Glomerular visceral epithelial cell (primary cell): ENCODE data around the gene DIP2A.
A peak's percentile ranks its signal among the peaks of the same experiment; 100 is the strongest.

ENCODE experiments used
- DNase-seq: peaks from one replicate; pipeline ENCODE4 v3.0.0-alpha.2; 2016; ENCODE audit errors: extremely low spot score

DIP2A gene

DNA sequence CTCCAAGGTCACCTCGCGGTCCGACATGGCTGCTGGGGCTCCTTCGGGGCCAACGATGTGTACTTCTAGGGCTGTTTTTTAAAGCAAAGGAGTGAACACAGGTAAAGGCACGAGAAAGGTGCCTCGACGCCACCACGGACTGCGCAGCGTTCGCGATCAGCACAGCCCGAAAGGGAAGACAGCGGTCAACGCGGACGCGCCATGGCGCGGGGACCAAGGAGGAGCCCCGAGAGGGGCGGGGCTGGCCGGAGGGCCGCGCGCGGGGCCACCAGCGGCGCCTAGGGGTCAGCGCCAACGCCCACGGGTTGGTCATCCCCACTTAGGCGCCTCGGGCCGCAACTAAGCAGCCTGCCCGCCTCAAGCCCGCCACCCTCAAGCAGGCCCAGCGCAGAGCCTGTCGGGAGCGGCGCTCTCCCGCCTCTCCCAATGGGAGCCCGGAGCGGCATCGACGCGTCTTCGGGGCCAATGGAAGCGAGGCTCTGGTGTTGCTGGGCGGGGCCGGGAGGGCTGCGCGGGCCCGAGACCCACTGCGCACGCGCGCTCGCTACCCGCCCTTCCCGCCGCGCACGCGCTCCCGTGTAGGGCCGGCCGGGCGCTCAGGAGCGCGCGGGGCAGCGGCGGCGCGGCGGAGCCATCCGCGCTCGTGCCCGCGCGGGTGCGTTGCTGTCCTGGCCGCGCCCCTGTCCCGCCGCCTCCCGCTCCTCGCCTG is at the start of gene DIP2A:
Gene DIP2A, plus strand, starts transcription at position 577 of the 709 bp plus-strand sequence. CDS start 241 bp downstream, outside the sequence.
- DNase-seq = peak; percentile 98

DNA sequence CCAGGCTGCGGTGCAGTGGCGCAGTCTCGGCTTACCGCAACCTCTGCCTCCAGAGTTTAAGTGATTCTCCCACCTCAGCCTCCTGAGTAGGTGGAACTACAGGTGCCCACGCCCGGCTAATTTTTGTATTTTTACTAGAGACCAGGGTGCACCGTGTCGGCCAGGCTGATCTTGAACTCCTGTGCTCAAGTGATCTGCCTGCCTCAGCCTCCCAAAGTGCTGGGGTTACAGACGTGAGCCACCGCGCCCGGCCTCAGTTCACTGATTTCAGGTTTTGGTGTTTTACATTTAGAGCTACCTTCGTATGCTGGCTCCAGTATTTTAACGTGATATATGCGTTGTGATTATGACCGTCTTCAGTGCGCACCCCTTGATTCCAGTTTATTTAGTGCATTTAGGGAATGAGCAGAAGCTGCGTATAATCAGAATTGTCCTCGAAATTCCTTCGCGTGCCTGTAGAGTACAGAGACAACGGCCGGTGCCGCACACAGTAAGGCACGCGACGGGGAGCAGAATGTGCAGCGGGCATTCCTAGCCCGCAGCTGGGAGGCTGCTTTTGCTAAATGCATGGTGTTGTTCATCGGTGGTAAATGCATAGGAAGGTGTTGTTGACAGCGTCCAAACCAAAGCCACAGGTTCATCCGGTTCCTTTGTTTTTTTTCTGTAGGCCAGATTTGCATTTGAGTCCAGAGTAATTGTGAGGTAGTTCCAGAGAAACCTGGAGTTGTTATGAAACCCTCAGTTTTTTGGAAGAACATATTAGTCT is 48.9 kb upstream of the DIP2A start:
- DNase-seq = no peak

- no peak for DNase-seq
These were observed 48.2 kb upstream of the DIP2A start for GRCh38 chr21:46410516-46410915.

GRCh38 chr21:46411236-46411635 is 47.5 kb upstream of the DIP2A start:
- DNase-seq = no peak

DNA sequence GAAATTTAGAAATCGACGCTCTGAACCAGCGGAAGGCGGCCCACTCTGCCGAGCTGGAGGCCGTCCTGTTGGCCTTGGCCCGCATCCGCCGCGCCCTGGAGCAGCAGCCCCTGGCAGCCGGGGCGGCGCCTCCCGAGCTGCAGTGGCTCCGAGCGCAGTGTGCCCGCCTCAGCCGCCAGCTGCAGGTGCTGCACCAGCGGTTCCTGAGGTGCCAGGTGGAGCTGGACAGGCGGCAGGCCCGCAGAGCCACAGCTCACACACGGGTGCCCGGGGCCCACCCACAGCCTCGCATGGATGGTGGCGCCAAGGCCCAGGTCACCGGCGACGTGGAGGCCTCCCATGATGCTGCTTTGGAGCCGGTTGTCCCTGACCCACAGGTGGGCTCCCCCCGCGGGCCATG is 47.0 kb upstream of the DIP2A start:
- DNase-seq = no peak

- no peak for DNase-seq
These were observed 45.9 kb upstream of the DIP2A start for GRCh38 chr21:46412521-46413364.

DNA sequence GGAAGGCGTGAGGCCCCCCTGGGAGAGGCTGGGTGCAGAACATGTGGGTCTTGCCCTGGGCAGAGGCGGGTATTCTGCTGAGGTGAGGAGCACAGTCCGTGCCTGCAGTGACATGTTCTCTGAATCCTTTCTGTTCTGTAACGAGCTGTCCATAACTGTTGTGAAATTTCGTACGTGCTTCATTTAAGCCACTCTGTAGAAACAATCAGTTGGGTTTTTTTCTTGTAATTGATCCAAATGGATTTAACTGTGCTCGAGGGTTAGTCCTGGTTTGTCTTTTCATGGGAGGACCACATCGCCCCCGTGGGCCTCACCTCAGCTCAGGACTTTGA is 45.4 kb upstream of the DIP2A start:
- no peak for DNase-seq

GRCh38 chr21:46414965-46415275 is 43.8 kb upstream of the DIP2A start:
- DNase-seq = no peak

DNA sequence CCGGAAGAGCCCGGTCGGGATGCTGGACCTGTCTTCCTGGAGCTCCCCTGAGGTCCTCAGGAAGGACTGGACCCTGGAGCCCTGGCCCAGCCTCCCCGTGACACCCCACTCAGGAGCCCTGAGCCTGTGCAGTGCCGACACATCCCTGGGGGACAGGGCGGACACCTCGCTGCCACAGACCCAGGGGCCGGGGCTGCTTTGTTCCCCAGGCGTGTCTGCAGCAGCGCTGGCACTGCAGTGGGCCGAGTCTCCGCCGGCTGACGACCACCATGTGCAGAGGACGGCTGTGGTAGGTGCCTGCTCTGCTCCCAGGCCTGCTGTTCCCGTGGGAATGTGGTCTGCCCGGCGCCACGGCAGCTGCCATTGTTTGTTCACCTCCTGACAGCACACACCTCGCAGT is 42.1 kb upstream of the DIP2A start:
- no peak for DNase-seq

DNA sequence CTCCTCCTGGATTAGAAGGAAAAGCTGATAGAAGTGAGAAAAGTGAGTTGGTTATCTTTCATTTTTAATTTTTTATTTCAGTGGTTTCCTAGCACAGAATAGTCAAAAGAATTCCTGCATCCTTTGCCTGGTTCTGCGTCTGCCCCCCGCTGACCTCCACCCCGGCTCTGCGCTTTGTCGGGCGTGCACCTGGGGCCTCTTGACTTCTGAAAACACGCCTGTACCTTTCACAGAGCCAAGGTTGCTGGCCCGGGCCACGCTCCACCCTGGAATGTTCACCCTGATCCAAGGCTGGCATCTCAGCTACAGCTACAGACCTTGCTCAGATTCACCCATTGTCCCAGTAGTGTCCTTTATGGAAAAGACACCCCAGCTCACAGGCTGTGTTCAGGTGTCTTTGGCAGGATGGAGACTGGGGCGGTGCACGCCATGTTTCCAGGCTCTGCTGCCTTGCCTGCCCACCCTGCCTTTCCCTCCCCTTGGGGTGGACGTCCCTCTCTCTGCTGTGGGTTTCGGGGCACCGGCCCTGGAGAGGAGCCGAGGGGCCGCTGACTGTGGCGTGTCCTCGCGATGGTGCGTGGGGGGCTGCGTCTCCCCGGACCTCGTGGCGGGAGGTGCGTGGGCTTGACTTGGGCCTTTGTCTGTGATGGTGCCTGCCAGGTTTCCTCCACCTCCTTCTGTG is 40.3 kb upstream of the DIP2A start:
- no peak for DNase-seq

DNA sequence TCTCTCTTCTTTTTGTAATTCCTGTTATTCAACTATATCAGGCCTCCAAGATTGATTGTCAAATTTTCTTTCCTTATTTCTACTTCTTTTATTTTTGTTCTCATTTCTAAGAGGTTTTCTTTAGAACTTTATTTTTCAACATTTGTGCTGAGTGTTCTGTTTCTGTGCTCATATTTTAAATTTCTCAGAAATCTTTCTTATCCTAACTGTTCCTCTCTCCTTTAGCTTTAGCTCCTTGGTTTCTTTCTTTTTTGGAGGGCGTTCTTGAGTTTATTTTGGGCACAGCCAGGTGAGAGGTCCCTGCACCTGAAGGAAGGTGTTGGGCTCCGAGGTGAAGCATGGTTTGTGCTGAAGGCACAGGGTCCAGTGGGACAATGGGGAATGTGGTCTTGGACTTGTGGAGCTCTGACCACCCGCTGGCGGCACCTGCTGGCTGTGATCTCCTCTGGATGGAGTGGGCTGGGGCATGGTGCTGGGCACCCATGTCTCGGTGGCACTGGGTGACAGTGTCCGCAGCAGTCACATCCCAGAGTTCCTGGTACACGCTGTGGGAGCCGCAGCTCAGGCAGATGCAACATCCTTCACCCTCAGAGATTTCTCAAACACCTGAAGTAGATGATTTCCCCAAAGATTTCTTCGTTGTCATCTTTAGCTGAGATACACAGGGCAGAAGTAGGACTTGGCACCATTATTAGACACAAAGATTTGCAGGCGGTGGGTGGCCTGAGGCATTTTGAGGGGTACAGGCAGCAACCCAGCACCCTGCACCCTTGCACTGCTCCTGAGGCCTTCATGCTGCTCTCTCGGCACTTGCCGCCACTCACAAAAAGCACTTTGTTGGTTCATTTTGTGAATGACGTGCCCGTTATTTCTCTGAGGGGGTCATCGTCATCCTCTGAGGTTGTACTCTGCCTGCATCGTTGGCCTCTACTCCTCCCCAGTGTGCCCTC is 38.2 kb upstream of the DIP2A start:
- no peak for DNase-seq

DNA sequence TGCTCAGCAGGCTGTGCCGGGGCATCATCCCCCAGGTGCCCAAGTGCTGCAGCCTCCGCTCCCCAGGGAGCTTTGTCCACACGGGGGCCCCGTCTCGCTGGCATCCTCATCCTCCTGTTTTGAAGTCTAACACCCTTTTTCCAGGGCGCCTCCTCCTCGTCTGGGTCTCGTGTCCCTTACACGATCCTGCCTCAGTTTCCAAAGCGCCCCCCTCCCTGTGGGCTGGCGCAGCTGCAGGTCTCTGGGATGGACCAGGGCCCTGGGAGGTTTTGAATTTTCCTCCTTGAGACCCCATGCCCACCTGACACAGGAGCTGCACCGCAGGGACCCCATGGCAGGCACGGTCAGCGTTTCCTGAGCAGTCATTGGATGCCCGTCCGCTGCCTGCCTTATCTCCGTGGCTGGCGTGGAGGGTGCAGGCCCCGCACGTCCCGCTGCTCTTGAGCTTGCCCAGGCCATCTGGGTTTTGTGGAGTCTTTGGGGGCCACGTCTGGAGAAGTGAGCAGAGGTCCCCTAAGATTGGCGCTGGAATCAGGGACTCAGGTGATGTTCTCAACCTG is 37.4 kb upstream of the DIP2A start:
- DNase-seq = no peak

DNA sequence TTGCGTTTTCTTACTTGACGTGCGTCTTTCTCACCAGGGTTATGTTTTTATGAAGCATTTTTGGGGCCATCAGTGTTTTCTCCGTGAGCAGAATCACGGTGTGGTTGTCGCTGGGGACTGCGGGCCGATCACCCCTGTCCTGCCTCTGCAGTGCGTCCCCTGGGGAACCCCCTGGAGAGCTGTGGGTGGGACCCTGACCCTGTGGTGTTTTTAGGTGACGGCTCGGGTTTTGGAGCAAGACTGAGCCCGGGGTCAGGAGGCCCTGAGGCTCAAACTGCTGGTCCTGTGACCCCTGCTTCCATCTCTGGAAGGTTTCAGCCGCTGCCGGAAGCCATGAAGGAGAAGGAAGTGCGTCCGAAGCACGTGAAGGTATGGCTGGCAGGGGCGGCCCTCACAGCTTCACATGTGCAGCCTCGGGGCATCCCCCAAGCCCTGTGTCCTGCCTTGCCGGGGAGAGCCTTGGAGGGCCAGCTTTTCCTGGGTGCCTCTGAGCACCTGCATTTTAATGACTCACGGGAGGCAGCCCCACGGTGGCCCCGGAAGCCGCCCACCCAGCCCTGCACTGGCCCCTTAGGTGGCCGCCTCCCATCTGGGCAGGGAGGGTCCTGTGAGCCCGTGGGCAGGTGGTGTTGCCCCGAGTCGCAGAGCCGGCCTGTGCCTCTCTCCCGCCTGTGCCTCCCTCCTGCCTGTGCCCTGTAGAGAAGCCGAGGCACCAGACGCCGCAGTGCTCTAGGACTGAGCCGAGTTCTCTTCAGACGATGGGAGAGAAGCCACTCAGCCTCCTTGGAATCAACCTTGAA is 36.7 kb upstream of the DIP2A start:
- no peak for DNase-seq

DNA sequence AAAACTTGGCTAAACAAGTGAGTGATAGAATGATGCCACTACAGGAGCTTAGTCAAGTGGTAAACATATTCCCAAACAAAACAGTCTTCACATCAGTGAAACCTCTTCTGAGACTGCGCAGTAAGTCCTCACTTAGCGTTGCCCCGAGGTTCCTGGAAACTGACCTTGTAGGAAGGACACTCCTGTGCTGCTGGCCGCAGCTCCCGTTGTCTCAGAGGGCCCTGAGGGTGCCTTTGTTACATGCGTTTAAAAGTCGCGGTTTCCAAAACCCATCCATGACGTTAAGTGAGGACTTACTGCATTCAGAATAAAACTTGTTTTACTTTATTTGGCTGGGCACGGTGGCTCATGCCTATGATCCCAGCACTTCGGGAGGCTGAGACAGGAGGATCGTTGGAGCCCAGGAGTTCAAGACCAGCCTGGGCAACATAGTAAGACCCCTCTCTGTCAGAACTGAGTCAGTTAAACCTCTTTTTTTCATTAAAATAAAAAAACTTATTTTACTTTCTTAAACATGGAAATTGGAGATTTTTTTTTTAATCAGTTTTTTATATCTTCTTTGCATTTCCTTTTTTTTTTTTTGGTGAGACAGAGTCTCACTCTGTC is 36.0 kb upstream of the DIP2A start:
- DNase-seq = no peak

- no peak for DNase-seq
These were observed 35.1 kb upstream of the DIP2A start for GRCh38 chr21:46423546-46424038.

GRCh38 chr21:46424039-46424591 is 34.6 kb upstream of the DIP2A start:
- DNase-seq = no peak

DNA sequence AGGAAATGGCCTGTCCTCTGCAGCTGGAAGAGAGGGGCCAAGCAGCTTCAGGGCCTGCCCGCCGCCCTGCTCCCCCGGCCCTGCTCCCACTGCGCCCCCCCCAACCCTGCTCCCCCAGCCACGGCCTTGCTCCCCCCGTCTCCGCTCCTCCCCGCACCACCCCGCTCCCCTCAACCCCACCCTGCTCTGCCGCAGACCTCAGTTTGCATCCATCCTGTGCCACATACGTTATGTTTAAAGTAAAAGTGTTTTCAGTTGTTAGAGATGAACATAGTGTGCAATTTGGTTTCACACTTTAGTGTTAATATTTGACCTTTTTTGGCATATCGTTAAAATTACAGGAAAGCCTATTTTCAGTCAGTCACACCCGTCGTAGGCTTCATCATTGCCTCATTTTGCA is 34.1 kb upstream of the DIP2A start:
- DNase-seq = no peak

DNA sequence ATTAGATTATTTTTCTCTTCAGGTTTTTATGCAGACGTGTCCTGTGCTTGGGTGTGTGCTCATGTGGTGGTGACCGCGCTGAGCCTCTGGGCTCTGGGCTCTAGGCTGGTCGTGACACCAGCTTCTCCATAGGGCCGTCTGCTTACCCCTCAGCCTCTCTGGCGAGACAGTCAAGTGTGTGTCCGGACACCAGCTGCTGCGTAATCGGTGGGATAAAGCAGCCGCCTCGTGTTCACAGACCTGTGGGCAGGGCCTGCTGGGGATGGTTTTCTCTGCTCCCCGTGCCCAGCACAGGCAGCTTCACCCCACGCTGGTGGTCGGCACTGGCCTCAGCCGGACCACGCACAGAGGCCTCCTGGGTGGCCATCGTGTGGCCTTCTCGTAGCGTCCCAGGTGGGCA is 33.6 kb upstream of the DIP2A start:
- DNase-seq = no peak

- no peak for DNase-seq
These were observed 33.1 kb upstream of the DIP2A start for GRCh38 chr21:46425571-46425970.
